GM18520 (cell line): Measurements from ENCODE around the gene ETV3L.
"Not testable (repeated sequence)": the region's sequence is repeated elsewhere in the genome, so short reads cannot be mapped to it uniquely, and the experiment has no call there.

ENCODE experiments used
- ATAC-seq: cut with Tn5 transposase; IDR thresholded peaks from one replicate; pipeline ENCODE4 v1.9.1; 2021; ENCODE audit not compliant: unreplicated experiment

ETV3L gene

DNA sequence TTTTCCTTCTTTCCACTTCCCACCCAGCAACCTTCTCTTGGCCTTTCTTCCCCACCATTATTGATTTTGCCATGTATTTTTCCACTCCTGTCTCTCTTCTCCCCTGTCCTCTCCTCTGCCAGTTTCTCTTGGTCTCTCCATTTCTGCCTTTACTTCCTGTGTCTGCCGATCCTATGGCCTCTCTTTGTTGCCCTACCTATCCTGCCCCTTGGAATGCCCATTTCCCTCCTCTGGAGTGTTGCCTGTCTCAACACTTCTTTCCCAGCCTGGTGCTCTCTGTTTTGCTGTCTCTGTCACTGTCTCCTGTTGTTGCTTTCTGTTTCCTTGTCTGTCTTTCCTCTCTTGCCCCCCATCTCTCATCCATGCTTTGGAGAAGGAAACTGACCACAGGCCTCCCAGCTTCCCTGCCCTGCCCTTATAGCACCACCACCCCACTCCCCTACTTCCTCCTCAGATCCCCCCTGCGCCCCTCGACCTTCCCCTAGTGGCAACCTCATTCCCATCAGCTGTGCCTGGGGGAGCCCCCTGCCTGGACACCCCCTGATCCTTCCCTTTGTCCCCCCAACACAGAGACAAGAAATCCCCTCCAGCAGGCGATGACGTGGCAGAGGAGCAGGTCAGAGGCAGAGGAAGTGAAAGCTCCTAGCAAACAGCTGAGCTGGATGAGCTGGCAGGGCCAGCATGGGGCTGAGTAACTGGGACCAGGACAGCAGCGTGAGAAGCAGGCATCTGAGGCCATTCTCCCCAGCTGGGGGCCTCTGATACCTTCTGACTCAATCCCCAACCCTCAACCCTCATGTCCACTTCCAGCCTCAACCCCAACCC, 6.6 kb upstream of the ETV3L start:
- ATAC-seq, result peak; percentile 84

DNA sequence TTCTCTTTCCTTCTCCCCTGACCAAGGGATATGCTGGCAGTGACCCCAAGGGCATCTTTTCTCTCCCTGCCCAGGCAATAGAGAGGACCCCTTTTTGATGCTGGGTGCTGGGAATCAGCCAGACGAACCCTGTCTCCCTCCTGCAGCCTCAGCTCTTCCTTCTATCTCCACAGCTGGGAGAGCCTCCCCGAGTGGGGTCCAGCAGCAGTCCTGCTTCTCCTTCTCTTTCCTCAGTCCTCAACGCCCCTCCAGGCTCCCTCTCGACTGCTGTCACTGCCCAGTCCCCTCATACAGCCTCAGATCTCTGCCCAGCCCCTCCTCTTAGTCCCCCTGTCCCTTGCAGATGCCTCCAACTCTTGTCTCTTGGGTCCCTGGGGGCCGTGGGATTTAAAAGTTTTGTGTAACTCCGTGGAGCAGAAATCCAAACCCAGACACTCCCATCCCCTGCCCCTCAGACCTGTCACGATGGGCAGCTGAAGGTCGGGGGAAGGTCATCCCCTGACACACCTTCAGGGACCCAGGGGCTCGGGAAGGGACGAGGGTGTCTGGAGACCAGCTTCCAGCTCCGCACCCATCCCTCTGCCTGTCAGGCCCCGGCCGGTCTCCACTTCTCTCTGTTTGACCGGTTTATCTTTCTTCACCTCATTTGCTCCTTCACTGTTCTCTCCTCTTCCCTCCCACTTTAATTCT, 5.8 kb upstream of the ETV3L start:
- ATAC-seq, result no peak

- ATAC-seq, result no peak
These were observed 5.1 kb upstream of the ETV3L start for GRCh38 chr1:157104598-157105293.

- ATAC-seq, result no peak
These were observed 3.7 kb upstream of the ETV3L start for GRCh38 chr1:157103268-157103667.

DNA sequence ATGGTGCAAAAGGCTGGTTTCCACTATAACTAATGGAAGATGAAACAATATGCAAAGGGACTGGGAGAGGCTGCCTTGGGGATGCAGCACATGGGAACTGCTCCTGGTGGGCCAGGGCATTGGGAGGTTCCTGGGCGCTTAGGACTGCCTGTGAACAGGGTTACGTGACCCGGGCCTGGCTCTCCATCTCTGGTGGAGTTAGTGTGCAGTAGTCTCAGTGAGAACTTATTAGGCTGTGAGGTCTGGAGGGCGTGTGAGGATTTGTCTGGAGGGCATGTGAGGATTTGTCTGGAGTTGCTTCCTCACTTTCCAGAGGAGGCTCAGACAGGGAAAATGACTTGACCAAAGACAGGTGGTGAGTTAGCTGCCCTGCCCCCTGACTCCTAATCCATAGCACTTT, 1.5 kb upstream of the ETV3L start:
- ATAC-seq, result no peak

- ATAC-seq, result not testable (repeated sequence)
These were observed 498 bp downstream of the ETV3L start for GRCh38 chr1:157098987-157099632.

DNA sequence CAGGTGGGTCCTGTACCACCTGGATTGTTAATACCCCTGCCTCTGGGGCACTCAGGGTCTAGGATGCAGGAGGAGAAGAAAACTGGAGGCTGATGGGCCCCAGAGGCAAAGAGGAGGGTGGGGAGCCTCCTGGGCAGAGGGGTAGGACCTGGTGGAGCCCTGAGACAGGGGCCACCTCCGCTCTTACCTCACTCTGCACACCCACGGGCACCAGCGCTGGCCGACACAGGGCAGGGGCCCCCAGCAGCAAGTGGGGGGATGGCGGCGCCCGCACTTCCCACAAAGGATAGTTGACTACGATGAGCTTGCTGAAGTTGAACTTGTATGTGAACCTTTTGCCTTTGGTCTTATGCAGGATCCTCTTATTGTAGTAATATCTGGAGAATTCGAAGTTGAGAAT, 1.1 kb downstream of the ETV3L start:
- ATAC-seq, result no peak

DNA sequence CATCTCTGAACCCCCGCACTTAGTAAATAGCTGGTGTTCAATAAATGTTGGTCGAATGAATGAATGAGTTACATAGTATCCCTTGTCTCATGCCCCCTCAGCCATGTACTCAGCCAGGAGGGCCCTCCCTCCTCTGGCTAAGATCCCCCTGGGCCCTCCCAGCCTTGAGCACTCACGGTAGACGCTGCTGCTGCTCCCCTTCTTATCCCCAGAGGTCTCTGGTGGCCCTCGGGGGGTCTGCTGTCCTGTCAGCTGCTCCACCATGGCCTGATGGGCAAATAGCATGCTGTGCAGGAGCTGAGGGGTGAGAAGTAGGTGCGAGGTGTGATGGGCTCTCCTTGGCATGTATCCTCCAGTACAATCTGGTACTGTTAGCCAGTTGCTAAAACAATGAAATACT, 1.9 kb downstream of the ETV3L start:
- ATAC-seq, result no peak

GRCh38 chr1:157096881-157097280, 2.7 kb downstream of the ETV3L start:
- no peak for ATAC-seq

GRCh38 chr1:157095551-157095950, 4.1 kb downstream of the ETV3L start:
- ATAC-seq, result no peak

- ATAC-seq, result no peak
These were observed 4.5 kb downstream of the ETV3L start for GRCh38 chr1:157095091-157095490.

- ATAC-seq, result no peak
These were observed 6.8 kb downstream of the ETV3L start for GRCh38 chr1:157092831-157093230.

DNA sequence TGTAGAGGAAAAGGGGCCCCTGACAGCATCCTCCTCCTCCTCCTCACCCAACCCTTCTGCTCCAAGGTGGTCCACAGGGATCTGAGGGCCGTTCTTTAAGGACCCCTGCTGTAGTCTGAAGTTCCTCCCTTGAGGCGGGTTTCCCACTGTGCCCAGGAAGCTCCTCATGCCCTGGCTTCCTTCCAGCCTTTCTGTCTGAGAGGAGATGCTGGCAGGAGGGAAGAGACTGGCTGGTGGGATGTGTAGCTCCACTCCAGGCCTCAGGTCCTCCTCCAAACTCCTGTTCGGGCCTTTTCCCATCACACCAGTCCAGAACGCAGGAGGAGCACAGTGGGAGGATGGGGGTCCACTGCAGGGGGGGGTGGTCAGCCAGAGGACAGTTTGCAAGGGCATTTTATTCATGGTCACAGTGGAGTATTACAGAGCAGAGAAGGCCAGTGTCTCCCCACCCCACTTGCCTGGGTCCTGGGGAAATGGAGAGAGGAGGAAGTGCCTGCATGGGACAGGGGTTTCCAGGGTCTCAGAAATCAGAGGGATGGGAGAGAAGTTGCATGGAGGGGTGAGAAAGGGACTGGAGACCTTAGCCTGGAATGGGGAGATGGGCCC, 7.8 kb downstream of the ETV3L start:
- no peak for ATAC-seq

DNA sequence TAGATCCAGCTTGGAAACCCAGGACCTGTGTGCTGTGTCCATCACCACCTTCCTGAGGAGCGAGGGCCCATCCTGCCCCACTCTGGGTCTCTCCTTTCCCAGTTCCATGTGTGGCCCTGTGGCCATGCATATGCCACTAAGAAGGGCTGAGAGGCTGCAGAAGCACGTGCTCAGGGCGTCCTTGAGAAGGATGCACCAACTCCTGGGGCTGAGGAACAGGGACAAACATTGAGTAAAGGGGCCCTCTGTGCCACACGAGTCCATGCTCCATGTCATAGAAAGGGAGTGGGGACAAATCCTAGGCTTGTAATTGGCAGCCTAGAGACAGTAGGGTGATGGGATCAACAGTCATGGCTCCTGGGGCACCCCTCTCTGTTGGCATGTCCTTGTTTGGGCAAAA, 8.4 kb downstream of the ETV3L start:
- ATAC-seq, result no peak

DNA sequence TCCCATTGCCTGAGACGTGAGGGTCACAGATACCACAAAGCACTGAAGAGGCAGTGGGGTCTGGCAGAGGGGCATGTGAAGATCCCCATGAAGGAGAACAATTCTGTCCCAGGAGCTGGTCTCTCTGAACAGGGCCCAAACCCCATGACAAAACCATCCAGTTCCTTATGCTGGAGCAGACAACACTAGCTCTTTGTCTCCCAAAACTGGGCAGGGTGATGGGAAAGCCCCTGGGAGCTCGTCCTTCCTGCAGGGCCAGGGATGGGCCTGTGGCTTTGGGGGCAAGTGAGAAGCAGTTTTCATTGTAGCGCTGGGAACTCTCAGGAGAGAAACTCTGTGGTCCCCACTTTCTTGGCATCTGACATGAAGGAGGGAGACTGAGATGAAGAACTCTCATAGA, 8.8 kb downstream of the ETV3L start:
- ATAC-seq, result no peak

- no peak for ATAC-seq
These were observed 9.4 kb downstream of the ETV3L start for GRCh38 chr1:157090196-157090647.

DNA sequence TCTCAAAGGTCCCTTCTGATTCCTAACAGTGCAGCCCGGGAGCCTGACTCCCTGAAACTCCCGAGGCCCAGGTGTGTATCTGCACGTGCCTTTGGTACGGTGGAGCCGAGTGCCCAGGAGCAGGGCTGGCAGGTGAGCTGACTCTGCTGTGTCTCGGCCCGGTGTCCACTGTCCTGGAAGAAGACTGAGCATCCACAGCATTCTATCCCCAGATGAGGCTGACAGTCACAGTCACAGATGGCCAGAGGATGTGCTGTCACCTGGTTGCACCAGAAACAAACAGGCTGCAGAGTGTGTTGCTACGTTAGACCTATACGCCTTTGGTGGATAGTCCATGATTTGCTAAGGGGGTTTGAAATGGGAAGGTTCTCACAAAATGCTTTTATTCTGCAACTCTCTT, 9.8 kb downstream of the ETV3L start:
- ATAC-seq, result no peak

- ATAC-seq, result no peak
These were observed 11.0 kb downstream of the ETV3L start for GRCh38 chr1:157088607-157089006.

- no peak for ATAC-seq
These were observed 12.6 kb downstream of the ETV3L start for GRCh38 chr1:157087030-157087429.

- no peak for ATAC-seq
These were observed 13.3 kb downstream of the ETV3L start for GRCh38 chr1:157086299-157086698.

- ATAC-seq, result no peak
These were observed 14.2 kb downstream of the ETV3L start for GRCh38 chr1:157085421-157085820.
